WTC11 (cell line): ENCODE data around the gene ANKIB1. TPM values are rescaled to one million over a fixed set of nuclear protein-coding genes. Genes with fewer than 3 reads are reported as not detected.
"Not testable (repeated sequence)": the region's sequence is repeated elsewhere in the genome, so short reads cannot be mapped to it uniquely, and the experiment has no call there.

ENCODE experiments used
- ATAC-seq: fragments of 200-7000 bp; cut with Tn5 transposase; 2 replicates; pipeline ENCODE4 v1.10.0; 2021; ENCODE audit warnings: mild to moderate bottlenecking, moderate library complexity
- CTCF ChIA-PET: fragments of 300-600 bp; sonication (Branson Sonifier 250); formaldehyde crosslinking; loops from one replicate; lab custom pipeline; 2021; ENCODE audit warnings: antibody characterized with exemption; lab: Charles Lee
- POLR2A ChIA-PET: fragments of 350-600 bp; sonication (Branson Sonifier 250); formaldehyde crosslinking; loops from one replicate; lab custom pipeline; 2021; ENCODE audit warnings: antibody characterized with exemption; lab: Charles Lee
- DNase-seq: peaks from one replicate; pipeline ENCODE4 v3.0.0; 2021; ENCODE audit warnings: low spot score
- H3K27ac Mint-ChIP-seq: 2 replicates; pipeline ENCODE4 v1.8.0; 2021; ENCODE audit warnings: mixed read lengths
- H3K27me3 Mint-ChIP-seq: 2 replicates; pipeline ENCODE4 v1.8.0; 2021; ENCODE audit warnings: low read depth, mild to moderate bottlenecking, moderate library complexity, mixed read lengths
- H3K36me3 Mint-ChIP-seq: 2 replicates; pipeline ENCODE4 v1.8.0; 2021; ENCODE audit warnings: mixed read lengths
- H3K4me1 Mint-ChIP-seq: 2 replicates; pipeline ENCODE4 v1.8.0; 2022; ENCODE audit warnings: mixed read lengths
- H3K4me3 Mint-ChIP-seq: 2 replicates; pipeline ENCODE4 v1.8.0; 2021; ENCODE audit warnings: mild to moderate bottlenecking, moderate library complexity, mixed read lengths
- H3K9me3 Mint-ChIP-seq: 2 replicates; pipeline ENCODE4 v1.8.0; 2021; ENCODE audit warnings: mixed read lengths
- ATF1 ChIP-seq: sonication (generic); formaldehyde crosslinking; IDR thresholded peaks from 2 replicates; pipeline ENCODE4 v1.8.1; 2023; ENCODE audit warnings: mild to moderate bottlenecking, moderate library complexity, missing genetic modification reagents
- CBFB ChIP-seq: sonication (generic); formaldehyde crosslinking; IDR thresholded peaks from 2 replicates; pipeline ENCODE4 v1.8.1; 2022; ENCODE audit warnings: mild to moderate bottlenecking, low read depth, missing genetic modification reagents
- ESRRA ChIP-seq: sonication (generic); formaldehyde crosslinking; IDR thresholded peaks from 2 replicates; pipeline ENCODE4 v1.8.1; 2022; ENCODE audit warnings: mild to moderate bottlenecking, missing genetic modification reagents, borderline replicate concordance
- GTF2I ChIP-seq: fragments of 250-450 bp; sonication (Bioruptor Pico); conservative IDR thresholded peaks from 2 replicates; pipeline ENCODE4 v1.4.0; 2021; ENCODE audit warnings: mild to moderate bottlenecking
- HMGA2 ChIP-seq: fragments of 250-450 bp; sonication (Bioruptor Pico); IDR thresholded peaks from 2 replicates; pipeline ENCODE4 v1.4.0; 2021; ENCODE audit warnings: mild to moderate bottlenecking, moderate library complexity
- JAZF1 ChIP-seq: fragments of 250-450 bp; sonication (Bioruptor Pico); IDR thresholded peaks from 2 replicates; pipeline ENCODE4 v1.9.0; 2021; ENCODE audit warnings: moderate library complexity, mild to moderate bottlenecking, inconsistent platforms
- KAT7 ChIP-seq: sonication (generic); formaldehyde crosslinking; IDR thresholded peaks from 2 replicates; pipeline ENCODE4 v1.8.1; 2023; ENCODE audit warnings: missing genetic modification reagents, mild to moderate bottlenecking, borderline replicate concordance
- NR1H2 ChIP-seq: sonication (generic); formaldehyde crosslinking; IDR thresholded peaks from 2 replicates; pipeline ENCODE4 v1.9.0; 2021; ENCODE audit warnings: mild to moderate bottlenecking, moderate library complexity, missing genetic modification reagents
- SMAD3 ChIP-seq: sonication (generic); formaldehyde crosslinking; IDR thresholded peaks from 2 replicates; pipeline ENCODE4 v1.8.0; 2022; ENCODE audit warnings: missing genetic modification reagents, mild to moderate bottlenecking, borderline replicate concordance
- SMAD4 ChIP-seq: sonication (generic); formaldehyde crosslinking; IDR thresholded peaks from 2 replicates; pipeline ENCODE4 v1.8.0; 2022; ENCODE audit warnings: mild to moderate bottlenecking, missing genetic modification reagents
- TEAD1 ChIP-seq: sonication (generic); formaldehyde crosslinking; IDR thresholded peaks from 2 replicates; pipeline ENCODE4 v1.8.0; 2022; ENCODE audit warnings: mild to moderate bottlenecking, missing genetic modification reagents
- TEAD4 ChIP-seq: sonication (generic); formaldehyde crosslinking; IDR thresholded peaks from 2 replicates; pipeline ENCODE4 v1.8.0; 2022; ENCODE audit warnings: mild to moderate bottlenecking, missing genetic modification reagents
- ZBTB21 ChIP-seq: sonication (generic); formaldehyde crosslinking; IDR thresholded peaks from 2 replicates; pipeline ENCODE4 v1.8.1; 2023; ENCODE audit warnings: mild to moderate bottlenecking, missing genetic modification reagents, borderline replicate concordance
- ZNF396 ChIP-seq: fragments of 250-450 bp; sonication (Bioruptor Pico); IDR thresholded peaks from 2 replicates; pipeline ENCODE4 v1.8.0; 2021; ENCODE audit warnings: mild to moderate bottlenecking, moderate library complexity, borderline replicate concordance
- ZNF423 ChIP-seq: fragments of 250-450 bp; sonication (Bioruptor Pico); IDR thresholded peaks from 2 replicates; pipeline ENCODE4 v2.1.2; 2022; ENCODE audit warnings: mild to moderate bottlenecking, moderate library complexity
- total RNA-seq: library from RNA; stranded (reverse); gene quantifications from 3 replicates; pipeline ENCODE4 v1.2.3, GENCODE V29; 2021
- TF ChIP-seq, protein P1 (sequence below): sonication (generic); formaldehyde crosslinking; conservative IDR thresholded peaks from 2 replicates; pipeline ENCODE4 v1.8.1; 2022; ENCODE audit warnings: mild to moderate bottlenecking, missing genetic modification reagents
- TF ChIP-seq, protein P2 (sequence below): sonication (generic); formaldehyde crosslinking; IDR thresholded peaks from 2 replicates; pipeline ENCODE4 v1.8.0; 2022; ENCODE audit warnings: mild to moderate bottlenecking, missing genetic modification reagents
- TF ChIP-seq, protein P3 (sequence below): fragments of 250-450 bp; sonication (Bioruptor Pico); IDR thresholded peaks from 2 replicates; pipeline ENCODE4 v1.9.0; 2021; ENCODE audit warnings: mild to moderate bottlenecking, borderline replicate concordance
- TF ChIP-seq, protein P4 (sequence below): sonication (generic); formaldehyde crosslinking; IDR thresholded peaks from 2 replicates; pipeline ENCODE4 v1.8.1; 2023; ENCODE audit warnings: mild to moderate bottlenecking, missing genetic modification reagents, moderate library complexity
- TF ChIP-seq, protein P5 (sequence below): sonication (generic); formaldehyde crosslinking; IDR thresholded peaks from 2 replicates; pipeline ENCODE4 v1.8.1; 2022; ENCODE audit warnings: low read depth, mild to moderate bottlenecking, moderate library complexity, missing genetic modification reagents, borderline replicate concordance

ANKIB1 gene
- total RNA-seq, 1 experiment from 2014 or later: 38.5 TPM

DNA sequence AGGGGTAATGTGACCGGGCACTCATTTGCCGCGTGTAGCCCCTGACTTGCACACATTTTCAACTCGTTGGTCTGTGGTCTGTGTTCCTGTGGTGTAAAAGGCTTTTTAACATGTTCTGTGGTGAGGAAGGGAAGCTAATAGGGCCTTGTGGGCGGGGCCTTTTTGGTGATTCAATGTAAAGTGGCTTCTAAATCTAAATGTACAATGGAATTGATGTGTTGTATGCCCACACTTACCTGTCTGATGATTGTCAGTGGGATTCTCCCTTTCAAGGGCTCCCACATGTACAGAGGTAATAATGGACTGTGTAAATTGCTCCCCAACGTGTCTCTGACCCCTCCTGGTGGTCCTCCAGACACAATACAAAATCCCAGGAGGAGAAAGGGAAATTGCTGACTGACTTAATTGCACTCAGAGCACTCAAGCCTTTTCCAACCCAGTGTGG is 158.4 kb downstream of the ANKIB1 start (continued):
- TF ChIP-seq, protein P1, sequence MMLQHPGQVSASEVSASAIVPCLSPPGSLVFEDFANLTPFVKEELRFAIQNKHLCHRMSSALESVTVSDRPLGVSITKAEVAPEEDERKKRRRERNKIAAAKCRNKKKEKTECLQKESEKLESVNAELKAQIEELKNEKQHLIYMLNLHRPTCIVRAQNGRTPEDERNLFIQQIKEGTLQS: no peak

DNA sequence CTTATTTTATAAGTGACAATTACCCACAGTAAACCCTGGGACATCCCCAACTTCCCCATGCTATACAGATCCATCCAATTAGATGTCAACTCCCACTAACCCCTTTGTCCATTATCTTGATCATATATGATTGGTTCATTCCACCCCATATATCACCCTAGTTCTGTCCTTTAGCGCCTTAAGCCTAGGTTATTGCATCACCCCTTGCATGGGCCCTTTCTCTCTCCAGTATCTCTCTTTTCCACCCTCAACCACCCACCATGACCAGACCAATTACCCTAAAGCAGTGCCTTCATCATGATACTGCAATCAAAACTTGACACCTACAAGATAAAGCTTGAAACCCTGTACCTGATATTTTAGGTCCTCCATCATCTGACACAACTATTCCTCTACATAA is 163.6 kb downstream of the ANKIB1 start:
- TF ChIP-seq ESRRA (CRISPR knock-in tag): no peak
- no peak for TF ChIP-seq GTF2I
- no peak for TF ChIP-seq KAT7 (CRISPR knock-in tag)
- TF ChIP-seq TEAD4 (CRISPR knock-in tag): no peak
- TF ChIP-seq, protein P2, sequence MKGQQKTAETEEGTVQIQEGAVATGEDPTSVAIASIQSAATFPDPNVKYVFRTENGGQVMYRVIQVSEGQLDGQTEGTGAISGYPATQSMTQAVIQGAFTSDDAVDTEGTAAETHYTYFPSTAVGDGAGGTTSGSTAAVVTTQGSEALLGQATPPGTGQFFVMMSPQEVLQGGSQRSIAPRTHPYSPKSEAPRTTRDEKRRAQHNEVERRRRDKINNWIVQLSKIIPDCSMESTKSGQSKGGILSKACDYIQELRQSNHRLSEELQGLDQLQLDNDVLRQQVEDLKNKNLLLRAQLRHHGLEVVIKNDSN: no peak
- no peak for TF ChIP-seq ATF1 (CRISPR knock-in tag)
- TF ChIP-seq ZBTB21 (CRISPR knock-in tag): no peak
- TF ChIP-seq, protein P3, sequence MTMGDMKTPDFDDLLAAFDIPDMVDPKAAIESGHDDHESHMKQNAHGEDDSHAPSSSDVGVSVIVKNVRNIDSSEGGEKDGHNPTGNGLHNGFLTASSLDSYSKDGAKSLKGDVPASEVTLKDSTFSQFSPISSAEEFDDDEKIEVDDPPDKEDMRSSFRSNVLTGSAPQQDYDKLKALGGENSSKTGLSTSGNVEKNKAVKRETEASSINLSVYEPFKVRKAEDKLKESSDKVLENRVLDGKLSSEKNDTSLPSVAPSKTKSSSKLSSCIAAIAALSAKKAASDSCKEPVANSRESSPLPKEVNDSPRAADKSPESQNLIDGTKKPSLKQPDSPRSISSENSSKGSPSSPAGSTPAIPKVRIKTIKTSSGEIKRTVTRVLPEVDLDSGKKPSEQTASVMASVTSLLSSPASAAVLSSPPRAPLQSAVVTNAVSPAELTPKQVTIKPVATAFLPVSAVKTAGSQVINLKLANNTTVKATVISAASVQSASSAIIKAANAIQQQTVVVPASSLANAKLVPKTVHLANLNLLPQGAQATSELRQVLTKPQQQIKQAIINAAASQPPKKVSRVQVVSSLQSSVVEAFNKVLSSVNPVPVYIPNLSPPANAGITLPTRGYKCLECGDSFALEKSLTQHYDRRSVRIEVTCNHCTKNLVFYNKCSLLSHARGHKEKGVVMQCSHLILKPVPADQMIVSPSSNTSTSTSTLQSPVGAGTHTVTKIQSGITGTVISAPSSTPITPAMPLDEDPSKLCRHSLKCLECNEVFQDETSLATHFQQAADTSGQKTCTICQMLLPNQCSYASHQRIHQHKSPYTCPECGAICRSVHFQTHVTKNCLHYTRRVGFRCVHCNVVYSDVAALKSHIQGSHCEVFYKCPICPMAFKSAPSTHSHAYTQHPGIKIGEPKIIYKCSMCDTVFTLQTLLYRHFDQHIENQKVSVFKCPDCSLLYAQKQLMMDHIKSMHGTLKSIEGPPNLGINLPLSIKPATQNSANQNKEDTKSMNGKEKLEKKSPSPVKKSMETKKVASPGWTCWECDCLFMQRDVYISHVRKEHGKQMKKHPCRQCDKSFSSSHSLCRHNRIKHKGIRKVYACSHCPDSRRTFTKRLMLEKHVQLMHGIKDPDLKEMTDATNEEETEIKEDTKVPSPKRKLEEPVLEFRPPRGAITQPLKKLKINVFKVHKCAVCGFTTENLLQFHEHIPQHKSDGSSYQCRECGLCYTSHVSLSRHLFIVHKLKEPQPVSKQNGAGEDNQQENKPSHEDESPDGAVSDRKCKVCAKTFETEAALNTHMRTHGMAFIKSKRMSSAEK (CRISPR knock-in tag): no peak
- no peak for TF ChIP-seq SMAD4
- TF ChIP-seq NR1H2 (CRISPR knock-in tag): no peak
- no peak for TF ChIP-seq TEAD1 (CRISPR knock-in tag)
- TF ChIP-seq CBFB: no peak
- TF ChIP-seq, protein P4, sequence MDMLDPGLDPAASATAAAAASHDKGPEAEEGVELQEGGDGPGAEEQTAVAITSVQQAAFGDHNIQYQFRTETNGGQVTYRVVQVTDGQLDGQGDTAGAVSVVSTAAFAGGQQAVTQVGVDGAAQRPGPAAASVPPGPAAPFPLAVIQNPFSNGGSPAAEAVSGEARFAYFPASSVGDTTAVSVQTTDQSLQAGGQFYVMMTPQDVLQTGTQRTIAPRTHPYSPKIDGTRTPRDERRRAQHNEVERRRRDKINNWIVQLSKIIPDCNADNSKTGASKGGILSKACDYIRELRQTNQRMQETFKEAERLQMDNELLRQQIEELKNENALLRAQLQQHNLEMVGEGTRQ (CRISPR knock-in tag): no peak
- no peak for TF ChIP-seq ZNF423 (CRISPR knock-in tag)
- TF ChIP-seq, protein P5, sequence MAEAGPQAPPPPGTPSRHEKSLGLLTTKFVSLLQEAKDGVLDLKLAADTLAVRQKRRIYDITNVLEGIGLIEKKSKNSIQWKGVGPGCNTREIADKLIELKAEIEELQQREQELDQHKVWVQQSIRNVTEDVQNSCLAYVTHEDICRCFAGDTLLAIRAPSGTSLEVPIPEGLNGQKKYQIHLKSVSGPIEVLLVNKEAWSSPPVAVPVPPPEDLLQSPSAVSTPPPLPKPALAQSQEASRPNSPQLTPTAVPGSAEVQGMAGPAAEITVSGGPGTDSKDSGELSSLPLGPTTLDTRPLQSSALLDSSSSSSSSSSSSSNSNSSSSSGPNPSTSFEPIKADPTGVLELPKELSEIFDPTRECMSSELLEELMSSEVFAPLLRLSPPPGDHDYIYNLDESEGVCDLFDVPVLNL (CRISPR knock-in tag): no peak
- TF ChIP-seq JAZF1 (CRISPR knock-in tag): no peak
- TF ChIP-seq ZNF396 (CRISPR knock-in tag): no peak
- no peak for TF ChIP-seq SMAD3 (CRISPR knock-in tag)
- no peak for TF ChIP-seq HMGA2
- TF ChIP-seq, all 79 proteins: peak for 0
- no peaks in the 10 kb centered on the region; the same call in 1 of the 2 replicates for H3K4me1 Mint-ChIP-seq
- no peaks in the 10 kb centered on the region for H3K36me3 Mint-ChIP-seq
- H3K27me3 Mint-ChIP-seq: no peaks in the 10 kb centered on the region
- no peak overlapping the region for H3K27ac Mint-ChIP-seq
- H3K9me3 Mint-ChIP-seq: peaks cover 3% of the 10 kb centered on the region; the same call in 1 of the 2 replicates
- ATAC-seq: no peak
- no peak for DNase-seq
- H3K4me3 Mint-ChIP-seq: no peak overlapping the region
- POLR2A ChIA-PET: no interaction called here
- CTCF ChIA-PET: no interaction called here

DNA sequence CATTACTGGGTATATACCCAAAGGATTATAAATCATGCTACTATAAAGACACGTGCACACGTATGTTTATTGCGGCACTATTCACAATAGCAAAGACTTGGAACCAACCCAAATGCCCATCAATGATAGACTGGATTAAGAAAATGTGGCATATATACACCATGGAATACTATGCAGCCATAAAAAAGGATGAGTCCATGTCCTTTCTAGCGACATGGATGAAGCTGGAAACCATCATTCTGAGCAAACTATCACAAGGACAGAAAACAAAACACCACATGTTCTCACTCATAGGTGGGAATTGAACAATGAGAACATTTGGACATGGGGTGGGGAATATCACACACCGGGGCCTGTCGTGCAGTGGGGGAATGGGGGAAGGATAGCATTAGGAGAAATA is 164.4 kb downstream of the ANKIB1 start:
- H3K4me1 Mint-ChIP-seq, H3K4me3 Mint-ChIP-seq, H3K27ac Mint-ChIP-seq, H3K9me3 Mint-ChIP-seq, H3K27me3 Mint-ChIP-seq, DNase-seq, H3K36me3 Mint-ChIP-seq, CTCF ChIA-PET, ATAC-seq: not testable (repeated sequence)
- POLR2A ChIA-PET: interaction anchor here (1.1 kb wide), 1 partner anchor 163 kb away, joined by 3 read pairs; no protein-coding TSS in a partner anchor
